ENCODE data around the gene DDX24.

DDX24 gene

GRCh38 chr14:94038921-94039629, 41.9 kb downstream of the DDX24 start:
- TF ChIP-seq MAX (IDR thresholded peaks at IDR 0.05) (no peak), USF1 (IDR thresholded peaks at IDR 0.05) (no peak), TEAD4 (IDR thresholded peaks at IDR 0.05) (no peak), TAF1 (IDR thresholded peaks at IDR 0.05; ENCODE audit: low read depth) (no peak), RAD21 (IDR thresholded peaks at IDR 0.05; ENCODE audit: low read depth) (no peak), EGR1 (IDR thresholded peaks at IDR 0.05) (no peak), ZBTB7A (IDR thresholded peaks at IDR 0.05; ENCODE audit: low read depth) (no peak), NFIC (IDR thresholded peaks at IDR 0.05) (no peak), YY1 (IDR thresholded peaks at IDR 0.05; ENCODE audit: low read depth) (no peak), FOXM1 (IDR thresholded peaks at IDR 0.05; ENCODE audit: borderline replicate concordance, low read depth) (no peak), REST (IDR thresholded peaks at IDR 0.05; ENCODE audit: low read depth) (no peak), CEBPB (IDR thresholded peaks at IDR 0.05) (no peak), TCF12 (IDR thresholded peaks at IDR 0.05; ENCODE audit: low read depth) (no peak), CREB1 (IDR thresholded peaks at IDR 0.05; ENCODE audit: low read depth) (no peak), EP300 (IDR thresholded peaks at IDR 0.05; ENCODE audit: borderline replicate concordance) (no peak)

GRCh38 chr14:94038510-94038909, 42.5 kb downstream of the DDX24 start:
- no peak for TF ChIP-seq CREB1 (IDR thresholded peaks at IDR 0.05; ENCODE audit: low read depth)
- TF ChIP-seq REST (IDR thresholded peaks at IDR 0.05; ENCODE audit: low read depth): no peak
- TF ChIP-seq MAX (IDR thresholded peaks at IDR 0.05): no peak
- no peak for TF ChIP-seq EGR1 (IDR thresholded peaks at IDR 0.05)
- TF ChIP-seq TEAD4 (IDR thresholded peaks at IDR 0.05): no peak
- TF ChIP-seq ZBTB7A (IDR thresholded peaks at IDR 0.05; ENCODE audit: low read depth): no peak
- TF ChIP-seq YY1 (IDR thresholded peaks at IDR 0.05; ENCODE audit: low read depth): no peak
- no peak for TF ChIP-seq FOXM1 (IDR thresholded peaks at IDR 0.05; ENCODE audit: borderline replicate concordance, low read depth)
- no peak for TF ChIP-seq NFIC (IDR thresholded peaks at IDR 0.05)
- no peak for TF ChIP-seq TCF12 (IDR thresholded peaks at IDR 0.05; ENCODE audit: low read depth)
- TF ChIP-seq EP300 (IDR thresholded peaks at IDR 0.05; ENCODE audit: borderline replicate concordance): no peak
- TF ChIP-seq USF1 (IDR thresholded peaks at IDR 0.05): no peak
- no peak for TF ChIP-seq TAF1 (IDR thresholded peaks at IDR 0.05; ENCODE audit: low read depth)
- TF ChIP-seq RAD21 (IDR thresholded peaks at IDR 0.05; ENCODE audit: low read depth): no peak
- no peak for TF ChIP-seq CEBPB (IDR thresholded peaks at IDR 0.05)

- TF ChIP-seq NFIC (IDR thresholded peaks at IDR 0.05) (no peak), FOXM1 (IDR thresholded peaks at IDR 0.05; ENCODE audit: borderline replicate concordance, low read depth) (no peak), TAF1 (IDR thresholded peaks at IDR 0.05; ENCODE audit: low read depth) (no peak), REST (IDR thresholded peaks at IDR 0.05; ENCODE audit: low read depth) (no peak), EP300 (IDR thresholded peaks at IDR 0.05; ENCODE audit: borderline replicate concordance) (no peak), CREB1 (IDR thresholded peaks at IDR 0.05; ENCODE audit: low read depth) (no peak), MAX (IDR thresholded peaks at IDR 0.05) (no peak), TEAD4 (IDR thresholded peaks at IDR 0.05) (no peak), ZBTB7A (IDR thresholded peaks at IDR 0.05; ENCODE audit: low read depth) (no peak), CEBPB (IDR thresholded peaks at IDR 0.05) (no peak), TCF12 (IDR thresholded peaks at IDR 0.05; ENCODE audit: low read depth) (no peak)
These were observed 43.0 kb downstream of the DDX24 start for GRCh38 chr14:94037954-94038353.

Measured in Ishikawa (cell line).